Hepatocyte (in vitro differentiated cells): ENCODE results near the gene ORC3. TPM values are rescaled to one million over a fixed set of nuclear protein-coding genes. Genes with fewer than 3 reads are reported as not detected.

ENCODE experiments used
- DNase-seq: peaks from one replicate; pipeline ENCODE4 v3.0.0-alpha.2; 2016; ENCODE audit warnings: low spot score
- H2AFZ ChIP-seq: fragments of 200-600 bp; sonication (generic); 2 replicates; pipeline ENCODE4 v1.6.0; 2016; ENCODE audit warnings: antibody characterized with exemption, mild to moderate bottlenecking
- H3K27ac ChIP-seq: fragments of 200-600 bp; sonication (generic); 2 replicates; pipeline ENCODE4 v1.5.1; 2016; ENCODE audit warnings: mild to moderate bottlenecking
- H3K27me3 ChIP-seq: fragments of 200-600 bp; sonication (generic); 2 replicates; pipeline ENCODE4 v1.6.1; 2016
- H3K36me3 ChIP-seq: fragments of 200-600 bp; sonication (generic); replicated peaks from 2 replicates; pipeline ENCODE4 v1.5.1; 2016; ENCODE audit warnings: low read depth; ENCODE audit not compliant: insufficient read depth
- H3K4me1 ChIP-seq: fragments of 200-600 bp; sonication (generic); 2 replicates; pipeline ENCODE4 v1.5.1; 2016; ENCODE audit warnings: mild to moderate bottlenecking, moderate library complexity; ENCODE audit not compliant: insufficient read depth
- H3K4me2 ChIP-seq: fragments of 200-600 bp; sonication (generic); 2 replicates; pipeline ENCODE4 v1.6.0; 2016
- H3K4me3 ChIP-seq: fragments of 200-600 bp; sonication (generic); 2 replicates; pipeline ENCODE4 v1.5.1; 2016; ENCODE audit warnings: mild to moderate bottlenecking
- H3K79me2 ChIP-seq: fragments of 200-600 bp; sonication (generic); 2 replicates; pipeline ENCODE4 v1.6.0; 2017; ENCODE audit warnings: mild to moderate bottlenecking
- H3K9me2 ChIP-seq: fragments of 200-600 bp; sonication (generic); replicated peaks from 2 replicates; pipeline ENCODE4 v1.6.0; 2017; ENCODE audit warnings: mild to moderate bottlenecking; ENCODE audit not compliant: insufficient read depth
- H3K9me3 ChIP-seq: fragments of 200-600 bp; sonication (generic); 2 replicates; pipeline ENCODE4 v1.5.1; 2016; ENCODE audit warnings: low read depth, mild to moderate bottlenecking
- H4K20me1 ChIP-seq: fragments of 200-600 bp; sonication (generic); 2 replicates; pipeline ENCODE4 v1.6.0; 2016; ENCODE audit warnings: mild to moderate bottlenecking; ENCODE audit not compliant: insufficient read depth, poor library complexity, severe bottlenecking
- CTCF ChIP-seq: fragments of 200-600 bp; sonication (generic); IDR thresholded peaks from 2 replicates; pipeline ENCODE4 v1.5.1; 2016; ENCODE audit warnings: antibody characterized with exemption, mild to moderate bottlenecking; ENCODE audit not compliant: poor library complexity
- EZH2 ChIP-seq: fragments of 200-600 bp; sonication (generic); IDR thresholded peaks from 2 replicates; pipeline ENCODE4 v1.6.1; 2016; ENCODE audit warnings: antibody characterized with exemption, mild to moderate bottlenecking, borderline replicate concordance
- EZH2phosphoT487 ChIP-seq: fragments of 200-600 bp; sonication (generic); IDR thresholded peaks from one replicate; pipeline ENCODE4 v1.6.1; 2018; ENCODE audit warnings: antibody characterized with exemption, mild to moderate bottlenecking, low read depth, moderate library complexity; ENCODE audit not compliant: unreplicated experiment, severe bottlenecking
- WGBS: methylation state at CpG from one replicate; pipeline ENCODE4 v1.1.6; 2016; ENCODE audit warnings: low lambda C conversion rate; ENCODE audit errors: missing lambda C conversion rate; 5-methylcytosine and 5-hydroxymethylcytosine counted together
- polyA plus RNA-seq: library from polyadenylated mRNA; unstranded; fragments of >200 nt; fragmentation: Nextera tagmentation; extraction: Ambion mirVana; gene quantifications from 2 replicates; pipeline ENCODE4 v1.2.1, GENCODE V29; 2016
- total RNA-seq: library from RNA; depleted of rRNA; stranded (reverse); fragments of >200 nt; gene quantifications from 2 replicates; pipeline ENCODE4 v1.2.3, GENCODE V29; 2014

ORC3 gene
- total and polyA plus RNA-seq, 2 experiments from 2014 or later = 19.6 to 24.2 TPM

- Histone ChIP-seq H2AFZ (no peak overlapping the region), H3K79me2 (peaks cover 92% of the 10 kb centered on the region), H3K9me3 (no peaks in the 10 kb centered on the region), H3K4me1 (peaks cover 10% of the 10 kb centered on the region), H3K27me3 (no peaks in the 10 kb centered on the region), H3K36me3 (no peaks in the 10 kb centered on the region), H3K9me2 (no peaks in the 10 kb centered on the region), H4K20me1 (peaks cover 20% of the 10 kb centered on the region), H3K4me3 (no peak overlapping the region), H3K4me2 (no peak overlapping the region), H3K27ac (peak overlapping the region; percentile 57)
- WGBS = 68% methylated on average over 2 of the region's 2 CpGs
- TF ChIP-seq EZH2 = no peak
- no peak for TF ChIP-seq CTCF
- TF ChIP-seq EZH2phosphoT487 = no peak
- DNase-seq = no peak
Observed at GRCh38 chr6:87574237-87574804, 15.6 kb upstream of the ORC3 start.

- no peak overlapping the region for H3K27ac ChIP-seq
Observed at GRCh38 chr6:87575423-87575822, 14.5 kb upstream of the ORC3 start.

GRCh38 chr6:87583822-87584221 is 6.1 kb upstream of the ORC3 start:
- H3K27me3 ChIP-seq = no peaks in the 10 kb centered on the region
- no peak overlapping the region for H2AFZ ChIP-seq
- DNase-seq = no peak
- peak overlapping the region; percentile 50 for H3K4me2 ChIP-seq
- H3K9me3 ChIP-seq = no peaks in the 10 kb centered on the region
- TF ChIP-seq CTCF (no peak), EZH2phosphoT487 (no peak), EZH2 (no peak)
- no peaks in the 10 kb centered on the region for H3K9me2 ChIP-seq
- H4K20me1 ChIP-seq = peaks cover 30% of the 10 kb centered on the region
- H3K36me3 ChIP-seq = no peaks in the 10 kb centered on the region
- WGBS = 63% methylated on average over 4 of the region's 4 CpGs
- H3K4me1 ChIP-seq = peaks cover 27% of the 10 kb centered on the region
- peak overlapping the region; percentile 12 for H3K27ac ChIP-seq
- no peak overlapping the region for H3K4me3 ChIP-seq
- peaks cover 98% of the 10 kb centered on the region for H3K79me2 ChIP-seq

More at GRCh38 chr6:87575423-87575822, 14.5 kb upstream of the ORC3 start:
- TF ChIP-seq EZH2phosphoT487 (no peak), CTCF (no peak), EZH2 (no peak)
- Histone ChIP-seq H4K20me1 (peaks cover 20% of the 10 kb centered on the region), H3K79me2 (peaks cover 90% of the 10 kb centered on the region), H3K27me3 (no peaks in the 10 kb centered on the region), H3K4me3 (no peak overlapping the region), H3K36me3 (no peaks in the 10 kb centered on the region), H3K9me3 (no peaks in the 10 kb centered on the region), H3K4me1 (peaks cover 10% of the 10 kb centered on the region), H3K9me2 (no peaks in the 10 kb centered on the region), H2AFZ (no peak overlapping the region), H3K4me2 (no peak overlapping the region)
- DNase-seq = no peak
- 77% methylated on average over 2 of the region's 2 CpGs for WGBS
